Measurements from ENCODE around the gene CPEB1.

DNA sequence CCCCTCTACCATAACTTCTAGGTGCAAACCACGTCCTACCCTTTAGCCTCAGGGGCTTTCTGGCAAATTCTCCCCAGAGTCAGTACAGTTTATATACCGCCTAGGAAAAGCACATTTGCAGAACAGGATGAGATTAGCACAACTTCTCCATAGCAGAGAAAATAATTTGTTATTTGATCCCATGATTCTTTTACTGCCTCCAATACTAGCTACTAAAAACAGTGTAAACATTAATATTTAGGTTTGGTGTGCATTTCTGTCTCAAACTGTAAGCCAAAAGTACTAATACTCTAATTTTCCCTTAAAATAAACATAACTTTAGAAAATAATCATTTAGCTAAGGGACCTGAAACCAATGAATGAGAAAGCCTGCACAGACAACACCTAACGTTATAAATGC is 4.5 kb downstream of the CPEB1 start:
- TF ChIP-seq, protein P1, sequence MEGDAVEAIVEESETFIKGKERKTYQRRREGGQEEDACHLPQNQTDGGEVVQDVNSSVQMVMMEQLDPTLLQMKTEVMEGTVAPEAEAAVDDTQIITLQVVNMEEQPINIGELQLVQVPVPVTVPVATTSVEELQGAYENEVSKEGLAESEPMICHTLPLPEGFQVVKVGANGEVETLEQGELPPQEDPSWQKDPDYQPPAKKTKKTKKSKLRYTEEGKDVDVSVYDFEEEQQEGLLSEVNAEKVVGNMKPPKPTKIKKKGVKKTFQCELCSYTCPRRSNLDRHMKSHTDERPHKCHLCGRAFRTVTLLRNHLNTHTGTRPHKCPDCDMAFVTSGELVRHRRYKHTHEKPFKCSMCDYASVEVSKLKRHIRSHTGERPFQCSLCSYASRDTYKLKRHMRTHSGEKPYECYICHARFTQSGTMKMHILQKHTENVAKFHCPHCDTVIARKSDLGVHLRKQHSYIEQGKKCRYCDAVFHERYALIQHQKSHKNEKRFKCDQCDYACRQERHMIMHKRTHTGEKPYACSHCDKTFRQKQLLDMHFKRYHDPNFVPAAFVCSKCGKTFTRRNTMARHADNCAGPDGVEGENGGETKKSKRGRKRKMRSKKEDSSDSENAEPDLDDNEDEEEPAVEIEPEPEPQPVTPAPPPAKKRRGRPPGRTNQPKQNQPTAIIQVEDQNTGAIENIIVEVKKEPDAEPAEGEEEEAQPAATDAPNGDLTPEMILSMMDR (IDR thresholded peaks at IDR 0.05): no peak
- TF ChIP-seq POLR2A (IDR thresholded peaks at IDR 0.05): no peak

Measured in thyroid gland (tissue), 4 donors.